Measurements from ENCODE around the gene PRRT1. TPM values are rescaled to one million over a fixed set of nuclear protein-coding genes. Genes with fewer than 3 reads are reported as not detected.

PRRT1 gene
- total and polyA plus RNA-seq, 10 donors = 0.28 to 2.3 (median 1.1) TPM

- H3K27me3 ChIP-seq (replicated peaks in 1 of 7) = no peaks in the 10 kb centered on the region
- intact Hi-C loops (cut with DNase I; ENCODE audit: low total_unique reads) = loop anchor here (10.0 kb wide), 1 partner anchor 65 kb away; the partner anchor contains the start of gene ATF6B
- DNase-seq = peak; percentile 96
- peaks cover 62 to 94% (median 83%) of the 10 kb centered on the region in 6 donors for H3K4me1 ChIP-seq
- peak within 1 kb of the TSS; percentile 61 to 89 (median 73) for H3K4me3 ChIP-seq
- 0 to 5% (median 2%) methylated on average over 19 to 23 of the region's 23 CpGs for WGBS, 5 donors
- TF ChIP-seq POLR2AphosphoS5 (IDR thresholded peaks at IDR 0.05) (peak; percentile 72 to 92 (median 84)), POLR2A (IDR thresholded peaks at IDR 0.05) (peak in 1 of 3 donors; percentile 58), CTCF (IDR thresholded peaks at IDR 0.05 in 8 of 11, conservative IDR thresholded peaks at IDR 0.05 in 3 of 11) (peak in 1 of 11 experiments; percentile 13)
- peak within 1 kb of the TSS; percentile 91 to 100 (median 98) for H3K27ac ChIP-seq
- no peaks in the 10 kb centered on the region for H3K9me3 ChIP-seq
- peaks cover 0 to 37% (median 21%) of the 10 kb centered on the region in 6 donors for H3K36me3 ChIP-seq
These were observed 38.5 kb upstream of the PRRT1 start, which contains the start of gene PBX2 for GRCh38 chr6:32190054-32190851. Gene PBX2, minus strand, starts transcription at chr6:32190202. Its CDS starts 287 bp downstream, at chr6:32189915.

- Histone ChIP-seq H3K4me3 (peak overlapping the region; percentile 61 to 89 (median 73)), H3K27me3 (replicated peaks in 1 of 7) (no peaks in the 10 kb centered on the region), H3K27ac (peak overlapping the region; percentile 91 to 100 (median 98)), H3K4me1 (peaks cover 57 to 94% (median 80%) of the 10 kb centered on the region in 6 donors), H3K9me3 (no peaks in the 10 kb centered on the region), H3K36me3 (peaks cover 0 to 38% (median 21%) of the 10 kb centered on the region in 6 donors)
- TF ChIP-seq CTCF (IDR thresholded peaks at IDR 0.05 in 8 of 11, conservative IDR thresholded peaks at IDR 0.05 in 3 of 11) (no peak), POLR2AphosphoS5 (IDR thresholded peaks at IDR 0.05) (no peak), POLR2A (IDR thresholded peaks at IDR 0.05) (no peak)
- WGBS, 5 donors = 0 to 18% (median 11%) methylated on average over 5 to 23 of the region's 23 CpGs
- DNase-seq = peak; percentile 91
- intact Hi-C loops (cut with DNase I; ENCODE audit: low total_unique reads) = loop anchor here (10.0 kb wide), 1 partner anchor 65 kb away; the partner anchor contains the start of gene ATF6B
These were observed 38.0 kb upstream of the PRRT1 start for GRCh38 chr6:32189742-32190053.

GRCh38 chr6:32189069-32189741, 37.5 kb upstream of the PRRT1 start:
- no peaks in the 10 kb centered on the region for H3K27me3 ChIP-seq (replicated peaks in 1 of 7)
- H3K36me3 ChIP-seq = peaks cover 0 to 43% (median 21%) of the 10 kb centered on the region in 6 donors
- H3K27ac ChIP-seq = peak overlapping the region; percentile 91 to 100 (median 98)
- TF ChIP-seq POLR2AphosphoS5 (IDR thresholded peaks at IDR 0.05) (peak in 1 of 3 donors; percentile 10), POLR2A (IDR thresholded peaks at IDR 0.05) (no peak), CTCF (IDR thresholded peaks at IDR 0.05 in 8 of 11, conservative IDR thresholded peaks at IDR 0.05 in 3 of 11) (no peak)
- no peak for DNase-seq
- peak overlapping the region; percentile 61 to 89 (median 73) for H3K4me3 ChIP-seq
- 1 to 2% (median 2%) methylated on average over 8 to 10 of the region's 10 CpGs for WGBS, 5 donors
- H3K9me3 ChIP-seq = no peaks in the 10 kb centered on the region
- peaks cover 53 to 94% (median 80%) of the 10 kb centered on the region in 6 donors for H3K4me1 ChIP-seq
- intact Hi-C loops (cut with DNase I; ENCODE audit: low total_unique reads) = no loop called here

All from spleen (tissue), 11 donors.